Stimulated activated naive CD8-positive, alpha-beta T cell treated with anti-CD3 and anti-CD28 coated beads, Interleukin-15, Interleukin-2, amounts not matched to agents 100 U/mL and 50 U/mL, for 24 hours (primary cell): Measurements from ENCODE around the gene MYH15.

Experiments
- ATAC-seq: fragments of 150-1000 bp; cut with Tn5 transposase; one replicate; pipeline ENCODE4 v1.10.0; 2021
- DNase-seq: peaks from one replicate; pipeline ENCODE4 v3.0.0; 2021

The MYH15 gene

GRCh38 chr3:108509871-108510270 is 525 bp downstream of the MYH15 start:
- ATAC-seq (no peak), DNase-seq (no peak)

- DNase-seq = no peak
- ATAC-seq = no peak
Observed at GRCh38 chr3:108509263-108509662, 1.1 kb downstream of the MYH15 start.

- DNase-seq = no peak
- ATAC-seq = no peak
Observed at GRCh38 chr3:108507902-108508301, 2.5 kb downstream of the MYH15 start.

DNA sequence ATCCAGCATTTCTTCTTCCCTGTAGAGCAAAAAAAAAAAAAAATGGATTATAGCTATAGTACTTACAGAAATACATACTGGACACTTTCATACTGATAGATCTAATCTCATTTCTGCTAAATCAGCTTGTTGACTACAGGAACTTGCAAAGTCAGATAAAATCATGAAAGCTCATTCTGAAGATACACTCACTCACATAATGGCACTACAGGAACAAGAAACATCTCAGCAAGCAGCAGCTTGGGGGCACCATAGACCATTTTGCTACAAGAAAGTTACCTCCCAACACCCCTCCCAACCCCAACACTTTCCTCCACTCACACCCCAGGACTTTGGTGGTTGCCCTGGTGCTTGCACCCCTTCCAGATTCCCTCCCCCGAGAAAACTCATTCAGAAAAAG is 4.6 kb downstream of the MYH15 start:
- DNase-seq = no peak
- ATAC-seq = no peak

GRCh38 chr3:108503722-108504121 is 6.7 kb downstream of the MYH15 start:
- no peak for ATAC-seq
- DNase-seq = no peak

GRCh38 chr3:108501535-108501934 is 8.9 kb downstream of the MYH15 start:
- DNase-seq = no peak
- ATAC-seq = no peak

GRCh38 chr3:108500728-108501127 is 9.7 kb downstream of the MYH15 start:
- DNase-seq = no peak
- no peak for ATAC-seq

DNA sequence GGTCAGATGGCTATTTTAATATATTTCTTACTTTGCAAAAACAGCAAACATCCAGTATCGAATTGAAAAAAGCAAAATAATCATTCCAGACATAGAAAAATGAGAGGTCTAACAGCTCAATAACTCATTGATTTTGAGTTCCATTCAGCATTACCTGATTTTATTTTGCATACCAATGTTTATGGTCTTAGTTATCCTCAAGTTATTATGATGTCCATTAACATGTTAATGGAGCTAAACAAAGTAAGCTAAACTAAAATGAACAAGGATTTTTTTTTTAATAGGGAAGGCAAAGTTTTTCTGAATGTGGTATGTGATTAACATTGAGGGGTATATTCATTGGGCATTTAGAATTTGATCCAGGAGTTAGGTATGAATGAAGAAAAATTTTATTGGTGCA is 13.1 kb downstream of the MYH15 start:
- ATAC-seq (no peak), DNase-seq (no peak)

DNA sequence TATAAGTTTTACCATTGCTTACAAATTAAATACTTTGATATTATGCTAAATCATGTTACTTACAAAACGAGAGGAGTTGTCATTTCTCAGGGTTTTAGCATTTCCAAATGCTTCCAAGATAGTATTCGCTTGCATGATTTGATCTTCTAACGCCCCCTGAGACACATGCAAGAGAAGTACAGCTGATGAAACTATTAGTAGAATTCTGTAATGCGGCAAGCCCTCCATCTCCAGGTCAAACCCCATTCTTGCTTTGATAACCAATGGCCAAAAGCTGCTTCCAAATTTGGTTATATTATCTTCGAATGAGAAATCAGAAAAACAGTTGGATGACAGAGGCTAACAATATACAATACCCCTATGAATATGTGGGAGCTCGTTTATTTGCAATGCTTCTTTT is 14.7 kb downstream of the MYH15 start:
- ATAC-seq = no peak
- no peak for DNase-seq

GRCh38 chr3:108494906-108495531 is 15.4 kb downstream of the MYH15 start:
- no peak for ATAC-seq
- DNase-seq = no peak

GRCh38 chr3:108493862-108494261 is 16.5 kb downstream of the MYH15 start:
- ATAC-seq = no peak
- no peak for DNase-seq

GRCh38 chr3:108491456-108491855 is 18.9 kb downstream of the MYH15 start:
- ATAC-seq (no peak), DNase-seq (no peak)

DNA sequence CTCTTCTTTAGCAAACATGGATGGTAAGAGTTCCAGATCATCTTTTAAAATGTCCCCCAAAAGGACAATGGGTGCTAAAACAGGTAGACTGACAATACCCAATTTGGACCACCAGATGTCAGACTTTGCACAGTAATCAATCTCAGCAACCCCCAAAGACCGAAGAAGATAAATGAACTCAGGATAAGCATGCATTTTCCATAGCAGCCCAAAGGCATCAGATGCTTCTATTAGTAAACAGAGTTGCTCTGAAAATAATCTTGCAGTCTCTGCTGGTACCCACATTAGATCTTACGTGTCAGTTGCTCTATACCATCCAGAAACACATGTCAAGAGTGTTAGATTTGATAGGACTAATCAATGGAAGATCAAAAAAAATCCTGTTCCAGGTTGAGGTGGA is 20.6 kb downstream of the MYH15 start:
- peak; percentile 18 for DNase-seq
- peak; percentile 46 for ATAC-seq

- ATAC-seq (no peak), DNase-seq (no peak)
Observed at GRCh38 chr3:108488631-108489030, 21.8 kb downstream of the MYH15 start.

DNA sequence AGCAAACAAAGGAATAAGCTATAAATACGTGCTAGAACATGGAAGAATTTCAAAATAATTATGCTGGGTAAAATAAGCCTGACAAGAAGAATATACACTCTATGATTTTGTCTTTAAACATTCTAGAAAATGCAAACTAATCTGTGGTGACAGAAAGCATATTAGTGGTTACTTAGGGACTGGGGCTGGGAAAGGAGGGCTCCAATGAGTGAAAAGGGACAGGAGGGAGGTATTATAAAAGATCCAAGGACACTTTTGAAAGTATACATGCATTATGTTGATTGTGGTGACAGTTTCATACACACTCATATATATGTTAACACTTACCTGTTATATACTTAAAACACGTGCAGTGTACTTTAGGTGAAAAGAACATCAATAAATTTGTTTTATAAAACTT is 23.0 kb downstream of the MYH15 start:
- DNase-seq (no peak), ATAC-seq (no peak)

DNA sequence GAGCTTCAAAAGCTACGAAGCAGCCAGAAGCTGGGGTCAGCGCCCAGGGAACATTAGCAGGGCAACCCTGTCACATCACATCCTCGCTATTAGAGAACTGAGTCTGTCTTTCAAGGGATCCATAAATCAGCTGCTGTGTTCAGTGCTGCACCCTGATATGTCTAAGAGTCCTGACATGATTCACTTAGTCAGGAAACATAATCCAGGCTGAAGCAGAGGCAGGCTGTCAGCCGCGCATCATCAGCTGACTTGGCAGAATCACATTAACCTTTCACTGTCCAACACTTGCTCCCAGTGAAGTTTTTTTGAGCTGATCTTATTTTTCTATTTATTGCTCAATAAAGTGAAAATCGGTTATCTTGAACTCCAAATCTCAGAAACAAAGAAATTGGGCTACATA is 23.5 kb downstream of the MYH15 start:
- ATAC-seq (no peak), DNase-seq (no peak)

DNA sequence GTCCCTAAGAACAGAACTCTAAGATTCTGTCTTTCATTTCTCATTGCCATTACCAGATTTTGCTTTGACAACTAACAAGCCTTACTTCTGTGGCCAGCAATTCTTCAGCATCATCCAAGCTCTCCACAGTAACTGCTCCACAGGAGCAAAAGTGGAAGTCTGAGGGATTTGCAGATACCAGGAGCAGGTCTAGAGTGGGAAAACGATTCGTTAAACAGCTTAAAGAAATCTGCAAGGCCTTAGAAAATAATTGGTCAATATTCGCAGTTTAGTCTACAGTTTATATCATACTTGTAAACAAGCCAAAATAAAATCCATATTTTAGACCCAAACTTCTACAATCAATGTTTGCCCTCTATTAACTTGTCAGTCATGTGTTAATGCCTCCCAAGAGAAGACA is 24.1 kb downstream of the MYH15 start:
- no peak for ATAC-seq
- no peak for DNase-seq

- DNase-seq (no peak), ATAC-seq (no peak)
Observed at GRCh38 chr3:108485146-108485545, 25.2 kb downstream of the MYH15 start.

DNA sequence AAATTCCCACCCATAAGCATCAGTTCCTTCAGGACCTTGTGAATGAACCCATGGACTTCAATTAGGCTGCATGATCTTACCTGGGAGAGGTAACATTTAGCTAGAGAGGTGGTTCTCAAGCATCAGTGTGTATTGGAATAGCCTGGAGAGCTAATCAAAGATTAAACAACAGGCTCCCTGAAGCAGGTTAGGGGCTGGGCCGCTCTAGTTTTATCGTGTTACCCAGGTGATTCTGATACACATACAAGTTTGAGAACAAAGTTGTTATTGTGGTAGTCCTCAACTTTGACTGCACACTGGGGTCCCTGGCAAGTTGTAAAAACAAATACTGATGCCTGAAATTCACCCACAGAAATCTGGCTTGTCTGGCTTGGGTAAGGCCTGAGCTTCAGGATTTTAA is 31.2 kb downstream of the MYH15 start:
- DNase-seq (no peak), ATAC-seq (no peak)

DNA sequence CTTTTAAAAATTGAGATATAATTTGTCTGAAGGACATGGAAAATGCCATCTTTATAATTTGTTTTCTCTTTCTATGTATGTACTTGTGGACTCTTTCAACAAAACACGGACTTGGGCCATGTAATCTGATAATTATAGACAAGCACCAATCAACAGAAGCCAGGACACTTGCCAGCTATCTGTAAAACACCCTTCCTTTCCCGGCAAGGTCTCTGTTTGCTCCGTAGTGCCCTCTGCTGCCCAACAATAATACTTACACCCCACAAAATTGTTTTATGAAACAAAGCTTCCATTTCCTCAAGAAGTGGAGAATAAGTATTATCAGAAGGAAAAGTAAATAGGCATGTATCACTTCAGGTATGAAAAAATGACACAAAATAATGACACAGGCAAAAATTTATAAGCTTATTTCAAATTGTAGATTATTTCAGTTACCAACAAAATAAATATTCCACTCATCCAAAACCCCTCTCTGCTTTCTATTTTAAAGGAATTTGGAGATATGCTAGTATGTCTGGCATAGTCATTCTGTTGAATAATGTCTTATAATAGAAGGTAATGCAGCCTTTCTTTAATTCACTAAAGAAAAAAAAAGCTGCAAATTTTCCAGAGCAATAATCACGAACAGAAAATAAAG is 32.8 kb downstream of the MYH15 start:
- DNase-seq = peak; percentile 64
- ATAC-seq = peak; percentile 63

GRCh38 chr3:108475220-108475782 is 35.1 kb downstream of the MYH15 start:
- no peak for DNase-seq
- peak; percentile 9 for ATAC-seq

DNA sequence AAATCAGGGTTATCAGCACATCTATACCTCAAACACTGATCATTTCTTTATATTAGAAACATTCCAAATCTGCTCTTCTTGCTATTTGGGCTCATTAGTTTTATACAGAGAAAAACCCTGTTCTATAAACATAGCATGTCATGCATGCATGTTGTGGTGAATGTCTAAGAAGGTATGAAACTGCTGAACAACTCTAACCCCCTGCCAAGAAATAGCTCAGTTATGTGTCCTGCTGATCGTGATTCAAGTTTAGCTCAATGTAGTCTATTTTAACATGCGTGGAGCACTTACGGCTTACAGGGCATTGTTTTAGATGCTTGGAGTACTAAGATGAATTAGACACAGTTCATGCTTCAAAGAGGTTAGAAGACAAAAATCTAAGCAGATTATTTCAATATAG is 35.8 kb downstream of the MYH15 start:
- DNase-seq (no peak), ATAC-seq (no peak)

GRCh38 chr3:108473711-108474110 is 36.7 kb downstream of the MYH15 start:
- DNase-seq (no peak), ATAC-seq (no peak)

DNA sequence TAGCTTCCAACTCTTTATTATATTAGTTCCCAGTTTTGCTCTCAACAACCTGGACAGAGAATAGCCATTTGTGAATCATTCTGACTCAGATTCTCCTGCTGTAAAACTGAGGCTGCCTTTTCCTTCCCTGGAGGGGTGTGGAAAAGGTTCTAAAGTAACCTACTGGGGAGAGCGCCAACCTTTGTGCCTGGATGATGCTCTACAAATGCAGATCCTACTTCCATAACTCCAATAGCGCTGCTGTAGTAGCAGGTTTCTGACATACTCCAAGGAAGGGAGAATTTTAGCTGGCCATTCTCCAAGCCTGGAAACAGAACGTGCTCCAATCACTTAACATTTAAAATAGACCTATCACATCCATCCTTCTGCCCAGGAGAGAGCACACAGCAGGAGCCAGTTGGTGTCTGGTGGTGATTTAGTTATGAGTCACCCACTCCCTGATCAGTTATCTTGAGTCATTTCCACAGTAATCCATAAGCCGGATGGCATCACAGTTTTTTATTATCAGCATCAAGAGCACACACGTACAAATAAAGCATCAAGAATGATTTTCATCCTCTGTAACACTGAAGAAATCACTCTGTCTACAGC is 38.3 kb downstream of the MYH15 start:
- ATAC-seq (peak; percentile 55), DNase-seq (no peak)
